H1 (cell line): ENCODE data around the gene PTPRG. TPM values are rescaled to one million over a fixed set of nuclear protein-coding genes. Genes with fewer than 3 reads are reported as not detected.

Experiments
- ASH2L ChIP-seq: fragments of 200-600, 300-600 bp; sonication (generic); IDR thresholded peaks from one replicate; pipeline ENCODE4 v1.7.1; 2017; ENCODE audit warnings: low read length
- BCL11A ChIP-seq, 2 experiments: IDR thresholded peaks; one replicate each; pipeline ENCODE4 v1.6.1; 2011; ENCODE audit warnings: low read depth in 2 of 2, low read length in 2 of 2, mild to moderate bottlenecking in 2 of 2
- KDM4A ChIP-seq: IDR thresholded peaks from one replicate; pipeline ENCODE4 v1.7.1; 2012; ENCODE audit warnings: low read depth, mild to moderate bottlenecking, moderate library complexity, low read length, inconsistent platforms; ENCODE audit not compliant: severe bottlenecking
- KDM5A ChIP-seq: fragments of 200-600 bp; IDR thresholded peaks from 2 replicates; pipeline ENCODE4 v1.7.1; 2012; ENCODE audit warnings: mild to moderate bottlenecking, low read length, inconsistent platforms, mixed read lengths
- RBBP5 ChIP-seq: IDR thresholded peaks from 2 replicates; pipeline ENCODE4 v1.7.1; 2012; ENCODE audit warnings: low read depth, mild to moderate bottlenecking, inconsistent platforms, low read length, moderate library complexity, borderline replicate concordance
- RNF2 ChIP-seq: fragments of 200-900, 300-1000 bp; sonication (generic); IDR thresholded peaks from 2 replicates; pipeline ENCODE4 v1.7.1; 2016; ENCODE audit warnings: borderline replicate concordance, low read depth, mild to moderate bottlenecking, antibody characterized with exemption, low read length; ENCODE audit not compliant: poor library complexity, severe bottlenecking; ENCODE audit errors: missing control alignments
- YY1 ChIP-seq: IDR thresholded peaks from 2 replicates; pipeline ENCODE4 v1.6.1; 2011; ENCODE audit warnings: low read depth, mild to moderate bottlenecking, low read length
- polyA plus RNA-seq, 7 experiments: library from polyadenylated mRNA; depleted of rRNA in 3 of 7; stranded (reverse) in 5 of 7; unstranded in 2 of 7; fragments of >200 nt in 5 of 7; fragments of 200-250 nt in 2 of 7; gene quantifications; 1 replicate in 5 of 7; 2 replicates in 1 of 7; 4 replicates in 1 of 7; pipeline versions ENCODE4 v1.2.1 to v1.2.3, GENCODE V29; 2011 to 2013; ENCODE audit warnings: missing spikeins in 2 of 7, mixed read lengths in 2 of 7
- total RNA-seq: library from RNA; stranded (reverse); fragmentation: NEBNext Ultra II Directional; extraction: Animal tissue kit (Norgen Biotek cat#: 25700); gene quantifications from 2 replicates; pipeline ENCODE4 v1.2.1, GENCODE V29; 2021

PTPRG gene
- total and polyA plus RNA-seq, 2 of the 8 experiments (the other 6 are each of a cell fraction or from before 2014, with no cell fraction given), result 23.3 to 96.2 TPM

GRCh38 chr3:61914276-61914675 is 352.9 kb downstream of the PTPRG start (continued):
- no peak for TF ChIP-seq YY1
- TF ChIP-seq KDM4A, result no peak
- no peak for TF ChIP-seq RNF2
- no peak for TF ChIP-seq BCL11A (IDR thresholded peaks at IDR 0.05; ENCODE audit: low read depth in 2 of 2, low read length in 2 of 2)
- no peak for TF ChIP-seq ASH2L
- TF ChIP-seq RBBP5, result no peak
- TF ChIP-seq KDM5A, result no peak
